HepG2 (cell line): ENCODE results near the gene AIFM1. TPM values are rescaled to one million over a fixed set of nuclear protein-coding genes. Genes with fewer than 3 reads are reported as not detected.

Experiments
- ATAC-seq: fragments of 200-7000 bp; cut with Tn5 transposase; 3 replicates; pipeline ENCODE4 v1.9.1; 2020; ENCODE audit warnings: mild to moderate bottlenecking, moderate library complexity
- BruUV-seq: library from RNA; stranded (reverse); fragments of 400-500 nt; replicated peaks from 2 replicates; lab custom pipeline; 2021; lab: Mats Ljungman, UMichigan
- CTCF ChIA-PET: fragments of 300-600 bp; formaldehyde crosslinking; extraction: SDS; loops from one replicate; lab custom pipeline; 2021; ENCODE audit warnings: low total read pairs, inconsistent platforms, low intra/inter-chr PET ratio; lab: Yijun Ruan, JAX
- POLR2A ChIA-PET: fragments of 350-600 bp; sonication (Branson Sonifier 250); formaldehyde crosslinking; loops from one replicate; lab custom pipeline; 2020; ENCODE audit warnings: antibody characterized with exemption, inconsistent platforms; lab: Yijun Ruan, JAX
- DNase-seq: peaks from one replicate; pipeline ENCODE4 v3.0.0-alpha.2; 2015; ENCODE audit warnings: low spot score
- FAIRE-seq: peaks from 3 replicates; lab custom pipeline; 2011; peaks lifted over from hg19 to GRCh38; lab: Jason Lieb, UNC
- H2AFZ ChIP-seq: one replicate; pipeline ENCODE4 v1.6.1; 2011; ENCODE audit warnings: low read length, inconsistent platforms
- H3K27ac ChIP-seq: fragments of 300-600 bp; 3 replicates; pipeline ENCODE4 v1.8.0; 2011; ENCODE audit warnings: mixed run types, mild to moderate bottlenecking, mixed read lengths, low read length, inconsistent platforms; ENCODE audit not compliant: insufficient read depth; ENCODE audit errors: extremely low read length
- H3K27me3 ChIP-seq, 2 experiments: fragments of 200-600 bp in 1 of 2; 2 replicates in 1 of 2; 3 replicates in 1 of 2; pipeline versions ENCODE4 v1.6.0 to v1.8.0; 2011; ENCODE audit warnings: low read length in 2 of 2, mild to moderate bottlenecking in 2 of 2, moderate library complexity in 2 of 2, inconsistent platforms in 1 of 2; ENCODE audit not compliant: insufficient read depth in 2 of 2, control insufficient read depth in 1 of 2
- H3K36me3 ChIP-seq, 2 experiments: fragments of 200-600 bp in 1 of 2; replicated peaks in 1 of 2; 2 replicates in 1 of 2; 3 replicates in 1 of 2; pipeline versions ENCODE4 v1.5.1 to v1.8.0; 2011; ENCODE audit warnings: low read length in 2 of 2, inconsistent platforms in 1 of 2; ENCODE audit not compliant: insufficient read depth in 2 of 2, control insufficient read depth in 1 of 2
- H3K4me1 ChIP-seq: 2 replicates; pipeline ENCODE4 v1.5.1; 2012; ENCODE audit warnings: low read length, inconsistent platforms; ENCODE audit not compliant: insufficient read depth
- H3K4me2 ChIP-seq: 2 replicates; pipeline ENCODE4 v1.6.0; 2011; ENCODE audit warnings: low read depth, low read length, inconsistent platforms
- H3K4me3 ChIP-seq, 3 experiments: fragments of 200-600 bp in 1 of 3; sonication (generic), shearing (Covaris generic) in 1 of 3; replicated peaks in 1 of 3; 2 replicates each; pipeline ENCODE4 v1.5.1; 2011 to 2016; ENCODE audit warnings: low read length in 3 of 3, inconsistent platforms in 2 of 3, low read depth in 2 of 3, mild to moderate bottlenecking in 2 of 3, control low read depth in 1 of 3, mixed read lengths in 1 of 3; ENCODE audit not compliant: insufficient read depth in 1 of 3
- H3K79me2 ChIP-seq: one replicate; pipeline ENCODE4 v1.6.1; 2011; ENCODE audit warnings: low read length, inconsistent platforms; ENCODE audit not compliant: insufficient read depth
- H3K9ac ChIP-seq: 2 replicates; pipeline ENCODE4 v1.6.0; 2011; ENCODE audit warnings: mild to moderate bottlenecking, low read depth, low read length, inconsistent platforms; ENCODE audit not compliant: insufficient read depth
- H3K9me3 ChIP-seq: 2 replicates; pipeline ENCODE4 v1.5.1; 2012; ENCODE audit warnings: mild to moderate bottlenecking, low read length
- H4K20me1 ChIP-seq: 2 replicates; pipeline ENCODE4 v1.6.0; 2011; ENCODE audit warnings: inconsistent platforms, mild to moderate bottlenecking, low read length, moderate library complexity; ENCODE audit not compliant: insufficient read depth
- AGO2 ChIP-seq: fragments of 200-400 bp; formaldehyde crosslinking; optimal IDR thresholded peaks from 2 replicates; pipeline ENCODE3; 2017; ENCODE audit warnings: mild to moderate bottlenecking, low read depth, low read length, moderate library complexity
- CREB1 ChIP-seq, 2 experiments: fragments of 450-650 bp in 1 of 2; IDR thresholded peaks; 2 replicates each; pipeline ENCODE4 v1.6.1; 2016 to 2017; ENCODE audit warnings: control low read depth in 1 of 2, mild to moderate bottlenecking in 1 of 2, missing compliant biosample characterization in 1 of 2, missing genetic modification characterization in 1 of 2
- GATAD1 ChIP-seq: IDR thresholded peaks from 2 replicates; pipeline ENCODE4 v1.6.1; 2016; ENCODE audit warnings: missing genetic modification reagents, missing compliant biosample characterization
- MIER2 ChIP-seq: IDR thresholded peaks from 2 replicates; pipeline ENCODE4 v1.6.1; 2016; ENCODE audit warnings: missing biosample characterization, missing genetic modification reagents
- NR0B2 ChIP-seq: sonication (generic); formaldehyde crosslinking; IDR thresholded peaks from 2 replicates; pipeline ENCODE4 v1.4.0; 2020; ENCODE audit warnings: mild to moderate bottlenecking, missing genetic modification reagents
- PBX2 ChIP-seq: IDR thresholded peaks from 2 replicates; pipeline ENCODE4 v1.6.1; 2016; ENCODE audit warnings: control low read depth
- SRSF9 ChIP-seq: fragments of 200-400 bp; formaldehyde crosslinking; IDR thresholded peaks from 2 replicates; pipeline ENCODE4 v1.6.1; 2018; ENCODE audit warnings: borderline replicate concordance, mild to moderate bottlenecking, low read depth, low read length; ENCODE audit not compliant: insufficient read depth, poor library complexity, severe bottlenecking
- TBX3 ChIP-seq: fragments of 450-650 bp; IDR thresholded peaks from 2 replicates; pipeline ENCODE4 v1.6.1; 2017; ENCODE audit warnings: antibody characterized with exemption, mild to moderate bottlenecking, inconsistent platforms, borderline replicate concordance
- ZIK1 ChIP-seq: sonication (generic); formaldehyde crosslinking; IDR thresholded peaks from 2 replicates; pipeline ENCODE4 v1.5.0; 2020; ENCODE audit warnings: mild to moderate bottlenecking, low read depth, missing genetic modification reagents, borderline replicate concordance
- ZNF142 ChIP-seq: sonication (generic); formaldehyde crosslinking; IDR thresholded peaks from 2 replicates; pipeline ENCODE4 v1.4.0; 2020; ENCODE audit warnings: missing genetic modification reagents
- ZNF615 ChIP-seq: sonication (generic); formaldehyde crosslinking; IDR thresholded peaks from 2 replicates; pipeline ENCODE4 v1.5.0; 2020; ENCODE audit warnings: mild to moderate bottlenecking, missing genetic modification reagents, borderline replicate concordance
- ZNF768 ChIP-seq: sonication (generic); formaldehyde crosslinking; IDR thresholded peaks from 2 replicates; pipeline ENCODE4 v1.4.0; 2020; ENCODE audit warnings: missing genetic modification reagents
- WGBS: methylation state at CpG from one replicate; pipeline ENCODE4 v1.1.6; 2017; ENCODE audit warnings: low lambda C conversion rate; 5-methylcytosine and 5-hydroxymethylcytosine counted together
- in situ Hi-C: cut with HindIII; loops from 2 replicates; pipeline ENCODE4 v1.10.0; 2017; ENCODE audit warnings: low pct_unique_long_range_greater_than_20kb; ENCODE audit not compliant: extremely low pct_ligation_motif_present
- intact Hi-C: fragments of 100-400 bp; cut with micrococcal nuclease; formaldehyde crosslinking; loops from one replicate; pipeline ENCODE4 v1.10.0; 2022; ENCODE audit not compliant: unreplicated experiment
- polyA plus RNA-seq, 8 experiments: library from polyadenylated mRNA; depleted of rRNA in 3 of 8; stranded (reverse) in 7 of 8; unstranded in 1 of 8; fragments of >200 nt; fragmentation: Illumina TruSeq in 4 of 8; extraction: Trizol in 4 of 8; gene quantifications; 2 replicates each; pipeline versions ENCODE4 v1.2.1 to v1.2.3, GENCODE V29; 2011 to 2016; ENCODE audit warnings: low read depth in 4 of 8, missing spikeins in 1 of 8, mixed read lengths in 1 of 8; ENCODE audit not compliant: insufficient read depth in 1 of 8
- total RNA-seq, 5 experiments: library from RNA; depleted of rRNA; stranded (reverse); fragments of >200 nt; fragmentation: Illumina TruSeq; extraction: Trizol; gene quantifications; 2 replicates each; pipeline ENCODE4 v1.2.3, GENCODE V29; 2016; ENCODE audit warnings: low read depth in 1 of 5

AIFM1 gene
- total and polyA plus RNA-seq, 2 of the 13 experiments (the other 11 are each of a cell fraction or from before 2014, with no cell fraction given) = 42.8 to 46.9 TPM

GRCh38 chrX:130125091-130125874 lies 40.4 kb downstream of the AIFM1 start:
- H3K9me3 ChIP-seq = no peaks in the 10 kb centered on the region
- H3K4me2 ChIP-seq = no peak overlapping the region
- in situ Hi-C loops = no loop called here
- peaks cover under 1% of the 10 kb centered on the region for H3K4me1 ChIP-seq
- intact Hi-C loops = no loop called here
- no peak overlapping the region for H3K9ac ChIP-seq
- H4K20me1 ChIP-seq = no peaks in the 10 kb centered on the region
- H3K79me2 ChIP-seq = no peaks in the 10 kb centered on the region
- no peak for DNase-seq
- H3K27ac ChIP-seq = no peak overlapping the region
- 95% methylated on average over 8 of the region's 13 CpGs for WGBS
- TF ChIP-seq ZNF768 (CRISPR knock-in tag) = no peak
- TF ChIP-seq ZNF142 (CRISPR knock-in tag) = no peak
- TF ChIP-seq PBX2 (CRISPR knock-in tag) = no peak
- no peak for TF ChIP-seq CREB1 (IDR thresholded peaks at IDR 0.05)
- TF ChIP-seq CREB1 (CRISPR knock-in tag; IDR thresholded peaks at IDR 0.05) = no peak
- no peak for TF ChIP-seq GATAD1 (CRISPR knock-in tag)
- no peak for TF ChIP-seq TBX3
- no peak for TF ChIP-seq SRSF9
- no peak for TF ChIP-seq NR0B2 (CRISPR knock-in tag)
- no peak for TF ChIP-seq AGO2
- TF ChIP-seq ZNF615 (CRISPR knock-in tag) = no peak
- TF ChIP-seq MIER2 (CRISPR knock-in tag) = no peak
- TF ChIP-seq ZIK1 = no peak
- TF ChIP-seq, all 625 proteins: peak for 0
- H3K27me3 ChIP-seq = no peaks in the 10 kb centered on the region
- no TSS peak for BruUV-seq
- H2AFZ ChIP-seq = no peak overlapping the region
- CTCF ChIA-PET = no interaction called here
- POLR2A ChIA-PET = no interaction called here
- ATAC-seq (no peak), FAIRE-seq (no peak)
- H3K36me3 ChIP-seq = peaks cover 0 to 3% of the 10 kb centered on the region in 2 experiments; a peak in 1 of 5 replicates
- H3K4me3 ChIP-seq = no peak overlapping the region
